ENCODE measurements around the gene BTBD17. TPM values are rescaled to one million over a fixed set of nuclear protein-coding genes. Genes with fewer than 3 reads are reported as not detected.

BTBD17 gene
- total and polyA plus RNA-seq, 10 of the 15 experiments (the other 5 are each of a cell fraction or from before 2014, with no cell fraction given), result not detected

GRCh38 chr17:74334393-74335039 is 27.2 kb downstream of the BTBD17 start:
- WGBS (ENCODE audit: insufficient coverage, insufficient replicate concordance, low lambda C conversion rate, missing lambda C conversion rate), result 21% methylated on average over 2 of the region's 2 CpGs
- H3K4me1 ChIP-seq (ENCODE audit: control insufficient read depth, insufficient read depth, low read length), result peaks cover 3% of the 10 kb centered on the region; the same call in 1 of the 2 replicates
- in situ Hi-C loops (cut with MboI), result no loop called here
- BruUV-seq (replicated peaks), result no TSS peak
- H3K9ac ChIP-seq (ENCODE audit: control insufficient read depth, insufficient read depth, low read length), result no peak overlapping the region
- no peaks in the 10 kb centered on the region for H3K36me3 ChIP-seq (ENCODE audit: control insufficient read depth in 2 of 2, insufficient read depth in 2 of 2, low read length in 1 of 2)
- H3K9me3 ChIP-seq (replicated peaks; ENCODE audit: control insufficient read depth, insufficient read depth, low read length), result no peaks in the 10 kb centered on the region
- intact Hi-C loops (cut with micrococcal nuclease; ENCODE audit: unreplicated experiment), result no loop called here
- H3K79me2 ChIP-seq (ENCODE audit: control insufficient read depth, insufficient read depth, low read length), result no peaks in the 10 kb centered on the region
- ATAC-seq (no peak), FAIRE-seq (peak; percentile 49), DNase-seq (ENCODE audit: low read depth, low spot score) (no peak)
- peak overlapping the region; percentile 9; the same call in 1 of the 2 replicates for H2AFZ ChIP-seq (ENCODE audit: control insufficient read depth, low read depth, low read length)
- no peak overlapping the region for H3K4me3 ChIP-seq
- CTCF ChIA-PET, result interaction anchor here (0.6 to 1.3 kb wide), 3 partner anchors 38 to 576 kb away, joined by 3 read pairs; no protein-coding TSS in a partner anchor
- no peaks in the 10 kb centered on the region; a peak in 1 of 4 replicates for H3K27me3 ChIP-seq (replicated peaks in 1 of 2; ENCODE audit: control insufficient read depth in 2 of 2, insufficient read depth in 2 of 2, low read length in 1 of 2)
- RAD21 ChIA-PET (ENCODE audit: unreplicated experiment), result interaction anchor here (0.6 to 1.7 kb wide), 2 partner anchors 19 to 40 kb away, joined by 3 read pairs; no protein-coding TSS in a partner anchor
- SMC1A ChIA-PET (ENCODE audit: uncharacterized antibody, unreplicated experiment), result no interaction called here
- H4K20me1 ChIP-seq (ENCODE audit: control insufficient read depth, insufficient read depth), result no peaks in the 10 kb centered on the region
- POLR2A ChIA-PET, result no interaction called here
- H3K27ac ChIP-seq (ENCODE audit: control insufficient read depth, insufficient read depth), result no peak overlapping the region
- no peak overlapping the region for H3K4me2 ChIP-seq (ENCODE audit: control insufficient read depth, insufficient read depth)
- TF ChIP-seq MXI1 (IDR thresholded peaks at IDR 0.05; ENCODE audit: low read depth, low read length), result no peak
- TF ChIP-seq RFX5 (IDR thresholded peaks at IDR 0.05; ENCODE audit: low read depth, low read length), result no peak
- TF ChIP-seq FOXM1 (IDR thresholded peaks at IDR 0.05; ENCODE audit: low read depth, low read length), result no peak
- TF ChIP-seq PML (IDR thresholded peaks at IDR 0.05; ENCODE audit: low read length), result no peak
- no peak for TF ChIP-seq SP1 (IDR thresholded peaks at IDR 0.05; ENCODE audit: low read depth, low read length)
- TF ChIP-seq STAT3 (IDR thresholded peaks at IDR 0.05; ENCODE audit: low read depth, low read length), result no peak
- TF ChIP-seq IKZF2 (IDR thresholded peaks at IDR 0.05), result no peak

GRCh38 chr17:74332763-74333283 is 28.8 kb downstream of the BTBD17 start:
- ATAC-seq, result peak; percentile 20; the same call in 1 of the 3 replicates
- Histone ChIP-seq H4K20me1 (ENCODE audit: control insufficient read depth, insufficient read depth) (no peaks in the 10 kb centered on the region), H3K9ac (ENCODE audit: control insufficient read depth, insufficient read depth, low read length) (no peak overlapping the region), H3K4me2 (ENCODE audit: control insufficient read depth, insufficient read depth) (no peak overlapping the region), H3K36me3 (ENCODE audit: control insufficient read depth in 2 of 2, insufficient read depth in 2 of 2, low read length in 1 of 2) (no peaks in the 10 kb centered on the region), H3K79me2 (ENCODE audit: control insufficient read depth, insufficient read depth, low read length) (no peaks in the 10 kb centered on the region), H3K4me1 (ENCODE audit: control insufficient read depth, insufficient read depth, low read length) (peaks cover 3% of the 10 kb centered on the region; the same call in 1 of the 2 replicates), H3K27ac (ENCODE audit: control insufficient read depth, insufficient read depth) (no peak overlapping the region), H3K4me3 (no peak overlapping the region), H3K9me3 (replicated peaks; ENCODE audit: control insufficient read depth, insufficient read depth, low read length) (no peaks in the 10 kb centered on the region), H2AFZ (ENCODE audit: control insufficient read depth, low read depth, low read length) (no peak overlapping the region), H3K27me3 (replicated peaks in 1 of 2; ENCODE audit: control insufficient read depth in 2 of 2, insufficient read depth in 2 of 2, low read length in 1 of 2) (no peaks in the 10 kb centered on the region)
- TF ChIP-seq TCF12 (IDR thresholded peaks at IDR 0.05; ENCODE audit: low read depth, low read length), result peak; percentile 71; the same call in 1 of the 2 replicates
- no peak for TF ChIP-seq IKZF1 (conservative IDR thresholded peaks at IDR 0.05)
- no TSS peak for BruUV-seq (replicated peaks)
- POLR2A ChIA-PET, result no interaction called here
- SMC1A ChIA-PET (ENCODE audit: uncharacterized antibody, unreplicated experiment), result interaction anchor here (1.0 kb wide), 1 partner anchor 24 kb away, joined by 3 read pairs; no protein-coding TSS in a partner anchor
- intact Hi-C loops (cut with micrococcal nuclease; ENCODE audit: unreplicated experiment) (no loop called here), in situ Hi-C loops (cut with MboI) (no loop called here)
- RAD21 ChIA-PET (ENCODE audit: unreplicated experiment), result no interaction called here
- no peak for FAIRE-seq
- no peak for DNase-seq (ENCODE audit: low read depth, low spot score)
- WGBS (ENCODE audit: insufficient coverage, insufficient replicate concordance, low lambda C conversion rate, missing lambda C conversion rate), result 23% methylated on average over 11 of the region's 11 CpGs
- CTCF ChIA-PET, result no interaction called here

All from GM12878 (cell line).